Testis (tissue), 3 donors: ENCODE measurements around the gene RFPL2. TPM values are rescaled to one million over a fixed set of nuclear protein-coding genes. Genes with fewer than 3 reads are reported as not detected.
"Not testable (repeated sequence)": the region's sequence is repeated elsewhere in the genome, so short reads cannot be mapped to it uniquely, and the experiment has no call there.

Experiments used
- DNase-seq: peaks from one replicate; pipeline ENCODE4 v3.0.0-alpha.2; 2019
- H3K27ac ChIP-seq, 2 donors: fragments of 200-600 bp; sonication (generic); one replicate each; pipeline ENCODE4 v1.5.1; 2019
- H3K27me3 ChIP-seq: fragments of 200-600 bp; sonication (generic); one replicate; pipeline ENCODE4 v1.5.1; 2019
- H3K36me3 ChIP-seq: fragments of 200-600 bp; sonication (generic); one replicate; pipeline ENCODE4 v1.5.1; 2017; ENCODE audit warnings: low read depth; ENCODE audit errors: missing control alignments
- H3K4me1 ChIP-seq: fragments of 200-600 bp; sonication (generic); one replicate; pipeline ENCODE4 v1.5.1; 2019
- H3K4me3 ChIP-seq, 2 donors: fragments of 200-600 bp; sonication (generic); one replicate each; pipeline ENCODE4 v1.5.1; 2017 to 2019
- H3K9me3 ChIP-seq: fragments of 200-600 bp; sonication (generic); one replicate; pipeline ENCODE4 v1.5.1; 2017
- POLR2A ChIP-seq: fragments of 450-650 bp; IDR thresholded peaks from one replicate; pipeline ENCODE4 v1.6.1; 2017; ENCODE audit warnings: antibody characterized with exemption, mild to moderate bottlenecking, moderate library complexity
- WGBS, 2 donors: methylation state at CpG; one replicate each; pipeline ENCODE4 v1.1.5; 2018; 5-methylcytosine and 5-hydroxymethylcytosine counted together
- intact Hi-C: fragments of 100-400 bp; cut with DNase I; formaldehyde crosslinking; loops from one replicate; pipeline ENCODE4 v1.15.1; 2023; ENCODE audit warnings: low total_unique reads
- polyA plus RNA-seq: library from polyadenylated mRNA; stranded (reverse); fragments of 350-450 nt; fragmentation: Illumina TruSeq; extraction: RNeasy Lipid Tissue Mini Kit (QIAGEN cat#74804); gene quantifications from one replicate; pipeline ENCODE4 v1.2.3, GENCODE V29; 2014; ENCODE audit warnings: low read depth, low replicate concordance; ENCODE audit not compliant: insufficient read depth
- total RNA-seq, 2 donors: library from RNA; depleted of rRNA; stranded (reverse); fragments of >200 nt; gene quantifications; one replicate each; pipeline ENCODE4 v1.2.3, GENCODE V29; 2016
- TF ChIP-seq, protein P1 (sequence below), 3 experiments: fragments of 450-650 bp in 2 of 3; fragments of 200-600 bp in 1 of 3; sonication (generic) in 1 of 3; IDR thresholded peaks; one replicate each; pipeline ENCODE4 v1.5.1; 2016 to 2019; ENCODE audit warnings: antibody characterized with exemption in 3 of 3, mild to moderate bottlenecking in 2 of 3, moderate library complexity in 1 of 3

The RFPL2 gene
- total and polyA plus RNA-seq, 3 donors from 2014 or later: 0.34 TPM; not detected in 2

DNA sequence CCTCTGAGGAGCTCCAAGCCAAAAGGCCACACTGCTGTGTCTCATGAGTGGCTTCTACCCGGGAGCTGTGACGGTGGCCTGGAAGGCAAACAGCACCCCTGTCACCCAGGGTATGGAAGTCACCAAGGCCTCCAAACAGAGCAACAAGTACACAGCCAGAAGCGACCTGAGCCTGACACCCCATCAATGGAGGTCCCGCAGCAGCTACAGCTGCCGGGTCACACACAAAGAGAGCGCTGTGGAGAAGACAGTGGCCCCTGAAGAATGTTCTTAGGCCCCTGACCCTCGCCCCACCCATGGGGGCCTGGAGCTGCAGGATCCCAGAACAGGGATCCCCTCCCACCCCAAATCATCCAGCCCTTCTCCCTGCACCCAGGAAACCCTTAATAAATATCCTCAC is 4.9 kb downstream of the RFPL2 start:
- no peak for DNase-seq
- no peak overlapping the region for H3K4me3 ChIP-seq
- H3K9me3 ChIP-seq: no peaks in the 10 kb centered on the region
- no peak overlapping the region for H3K27ac ChIP-seq
- 50 to 86% methylated on average over 1 to 7 of the region's 7 CpGs for WGBS, 2 donors
- H3K36me3 ChIP-seq: no peaks in the 10 kb centered on the region
- no peak for TF ChIP-seq POLR2A
- TF ChIP-seq, protein P1, sequence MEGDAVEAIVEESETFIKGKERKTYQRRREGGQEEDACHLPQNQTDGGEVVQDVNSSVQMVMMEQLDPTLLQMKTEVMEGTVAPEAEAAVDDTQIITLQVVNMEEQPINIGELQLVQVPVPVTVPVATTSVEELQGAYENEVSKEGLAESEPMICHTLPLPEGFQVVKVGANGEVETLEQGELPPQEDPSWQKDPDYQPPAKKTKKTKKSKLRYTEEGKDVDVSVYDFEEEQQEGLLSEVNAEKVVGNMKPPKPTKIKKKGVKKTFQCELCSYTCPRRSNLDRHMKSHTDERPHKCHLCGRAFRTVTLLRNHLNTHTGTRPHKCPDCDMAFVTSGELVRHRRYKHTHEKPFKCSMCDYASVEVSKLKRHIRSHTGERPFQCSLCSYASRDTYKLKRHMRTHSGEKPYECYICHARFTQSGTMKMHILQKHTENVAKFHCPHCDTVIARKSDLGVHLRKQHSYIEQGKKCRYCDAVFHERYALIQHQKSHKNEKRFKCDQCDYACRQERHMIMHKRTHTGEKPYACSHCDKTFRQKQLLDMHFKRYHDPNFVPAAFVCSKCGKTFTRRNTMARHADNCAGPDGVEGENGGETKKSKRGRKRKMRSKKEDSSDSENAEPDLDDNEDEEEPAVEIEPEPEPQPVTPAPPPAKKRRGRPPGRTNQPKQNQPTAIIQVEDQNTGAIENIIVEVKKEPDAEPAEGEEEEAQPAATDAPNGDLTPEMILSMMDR (IDR thresholded peaks at IDR 0.05): no peak
- H3K27me3 ChIP-seq: no peaks in the 10 kb centered on the region
- no peaks in the 10 kb centered on the region for H3K4me1 ChIP-seq
- intact Hi-C loops: no loop called here

DNA sequence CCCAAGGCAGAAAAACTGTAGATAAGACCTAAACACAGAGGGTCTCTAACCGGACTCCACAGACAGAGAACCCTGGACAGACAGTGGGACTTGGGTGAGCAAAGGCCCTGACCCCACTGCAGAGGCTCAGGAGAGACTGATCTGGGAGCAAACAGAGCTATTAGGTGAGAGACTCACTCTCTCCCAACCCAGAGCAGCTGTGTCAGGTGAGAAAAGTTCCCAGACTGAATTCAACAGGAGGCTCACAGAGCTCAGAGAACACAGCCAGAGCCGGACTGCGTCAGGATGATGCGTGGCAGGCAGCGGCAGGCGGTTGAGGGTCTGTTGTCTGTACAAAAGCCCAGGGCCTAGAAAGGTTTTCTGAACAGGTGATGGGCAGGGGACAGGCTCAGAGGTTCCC is 5.5 kb downstream of the RFPL2 start:
- no peak for DNase-seq
- WGBS, 2 donors: 79 to 89% methylated on average over 6 of the region's 6 CpGs
- H3K27me3 ChIP-seq: no peaks in the 10 kb centered on the region
- no peak overlapping the region for H3K4me3 ChIP-seq
- H3K9me3 ChIP-seq: no peaks in the 10 kb centered on the region
- H3K36me3 ChIP-seq: no peaks in the 10 kb centered on the region
- no peak overlapping the region for H3K27ac ChIP-seq
- TF ChIP-seq, protein P1 (IDR thresholded peaks at IDR 0.05): no peak
- no peak for TF ChIP-seq POLR2A
- intact Hi-C loops: no loop called here
- no peaks in the 10 kb centered on the region for H3K4me1 ChIP-seq

- H3K36me3 ChIP-seq, DNase-seq, H3K27ac ChIP-seq, H3K9me3 ChIP-seq, H3K4me3 ChIP-seq, H3K27me3 ChIP-seq, intact Hi-C loops, H3K4me1 ChIP-seq: not testable (repeated sequence)
- 79 to 82% methylated on average over 5 of the region's 5 CpGs for WGBS, 2 donors
Observed at GRCh38 chr22:32197553-32198226, 7.2 kb downstream of the RFPL2 start.

DNA sequence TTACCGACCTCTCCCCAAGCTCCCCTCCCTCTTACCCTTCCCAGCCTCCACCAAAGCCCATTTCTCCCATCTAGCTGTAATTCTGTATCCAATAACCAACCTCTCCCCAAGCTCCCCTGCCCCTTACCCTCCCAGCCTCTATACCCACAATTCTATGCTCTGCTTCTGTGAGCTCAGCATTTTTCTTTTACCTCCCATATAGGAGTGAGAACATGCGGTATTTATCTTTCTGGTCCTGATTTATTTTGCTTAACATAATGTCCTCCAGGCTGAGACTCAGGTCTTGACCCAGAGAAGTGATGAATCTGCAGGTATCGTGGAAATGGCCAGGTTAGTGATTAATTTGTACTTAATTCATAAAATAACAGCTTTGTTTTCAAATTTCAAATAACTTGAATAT is 9.0 kb downstream of the RFPL2 start:
- H3K27me3 ChIP-seq, intact Hi-C loops, H3K4me3 ChIP-seq, H3K9me3 ChIP-seq, DNase-seq, H3K27ac ChIP-seq, H3K4me1 ChIP-seq, H3K36me3 ChIP-seq: not testable (repeated sequence)
- 53 to 62% methylated on average over 3 of the region's 3 CpGs for WGBS, 2 donors

- not testable (repeated sequence) for H3K27me3 ChIP-seq, DNase-seq
- WGBS, 2 donors: 83 to 91% methylated on average over 4 to 9 of the region's 9 CpGs
Observed at GRCh38 chr22:32193346-32193745, 11.5 kb downstream of the RFPL2 start.

DNA sequence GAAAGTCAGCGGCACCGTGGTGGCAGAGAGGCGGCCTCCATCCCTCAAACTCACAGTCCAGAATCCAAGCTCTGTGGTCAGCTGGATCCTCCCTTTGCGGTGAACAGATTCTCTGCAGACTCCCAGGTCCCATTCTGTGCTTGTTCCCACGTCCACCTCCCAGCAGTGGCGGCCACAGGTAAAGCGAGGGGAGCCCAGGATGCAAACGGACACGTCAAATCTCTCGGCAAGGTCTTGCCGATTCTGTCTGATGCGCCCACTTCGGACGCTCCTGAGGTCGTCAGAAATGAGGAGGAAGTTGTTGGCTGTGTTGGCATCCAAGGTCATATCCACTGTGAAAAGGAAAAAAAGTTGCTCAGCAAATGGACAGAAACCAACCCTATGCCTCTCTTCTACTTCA is 13.9 kb downstream of the RFPL2 start:
- H3K9me3 ChIP-seq, H3K4me3 ChIP-seq, intact Hi-C loops, H3K27me3 ChIP-seq, DNase-seq, H3K4me1 ChIP-seq, H3K36me3 ChIP-seq, H3K27ac ChIP-seq: not testable (repeated sequence)
- 79 to 87% methylated on average over 15 of the region's 15 CpGs for WGBS, 2 donors

More at GRCh38 chr22:32193346-32193745, 11.5 kb downstream of the RFPL2 start:
- H3K9me3 ChIP-seq, H3K27ac ChIP-seq, H3K4me3 ChIP-seq, H3K4me1 ChIP-seq, intact Hi-C loops, H3K36me3 ChIP-seq: not testable (repeated sequence)

GRCh38 chr22:32185821-32186220 is 19.1 kb downstream of the RFPL2 start:
- Histone ChIP-seq H3K4me1 (no peaks in the 10 kb centered on the region), H3K27me3 (no peaks in the 10 kb centered on the region), H3K9me3 (no peaks in the 10 kb centered on the region), H3K36me3 (no peaks in the 10 kb centered on the region), H3K4me3 (no peak overlapping the region), H3K27ac (no peak overlapping the region)
- no peak for DNase-seq
- WGBS, 2 donors: 90 to 94% methylated on average over 3 of the region's 3 CpGs
- no peak for TF ChIP-seq POLR2A
- TF ChIP-seq, protein P1 (IDR thresholded peaks at IDR 0.05): no peak
- intact Hi-C loops: no loop called here
